ENCODE measurements around the gene LRRC27.
A peak's percentile ranks its signal among the peaks of the same experiment; 100 is the strongest.

LRRC27 gene

DNA sequence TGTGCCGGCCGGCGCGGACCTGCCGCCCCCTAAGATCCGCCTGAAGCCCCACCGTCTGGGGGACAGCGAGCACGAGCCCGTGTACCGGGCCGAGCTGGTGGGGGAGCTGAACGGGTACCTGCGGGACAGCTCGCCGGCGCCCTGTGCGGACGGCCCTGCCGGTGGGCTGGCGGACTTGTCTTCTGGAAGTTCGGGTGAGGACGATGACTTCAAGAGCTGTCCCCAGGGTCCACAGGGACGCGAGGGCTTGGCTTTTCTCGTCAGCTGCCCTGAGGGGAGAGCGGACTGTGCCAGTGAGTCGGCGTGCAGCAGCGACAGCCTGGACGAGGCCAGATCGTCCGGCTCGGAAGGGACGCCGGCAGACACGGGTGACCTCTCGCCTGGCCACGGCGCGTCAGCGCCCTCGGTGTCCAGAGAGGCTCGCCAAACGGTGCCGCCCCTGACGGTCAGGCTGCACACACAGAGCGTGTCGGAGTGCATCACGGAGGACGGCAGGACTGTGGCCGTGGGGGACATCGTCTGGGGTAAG lies 73.5 kb downstream of the LRRC27 start:
- DNase-seq: no peak

DNA sequence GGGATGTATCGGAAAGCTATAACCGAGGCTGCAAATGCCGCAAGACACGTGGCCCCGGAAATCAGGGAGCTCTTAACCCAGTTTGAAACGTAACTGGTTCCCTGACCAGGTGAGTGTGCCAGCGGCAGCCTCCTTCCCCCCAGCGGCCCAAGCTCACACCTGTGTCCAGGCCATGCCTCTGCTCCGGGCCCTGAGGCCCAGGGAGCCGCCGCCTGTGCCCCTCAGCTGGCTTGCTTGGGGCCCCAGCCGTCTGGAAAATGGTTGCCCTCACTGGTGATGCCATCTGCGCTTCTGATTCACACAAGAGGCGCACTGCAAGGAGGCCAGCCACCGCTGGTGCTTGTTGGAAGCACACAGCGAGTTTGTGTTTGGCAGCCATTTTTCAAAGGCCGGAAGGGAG lies 74.2 kb downstream of the LRRC27 start:
- DNase-seq: no peak

- no peak for DNase-seq
These were observed 74.8 kb downstream of the LRRC27 start for GRCh38 chr10:132406750-132407149.

DNA sequence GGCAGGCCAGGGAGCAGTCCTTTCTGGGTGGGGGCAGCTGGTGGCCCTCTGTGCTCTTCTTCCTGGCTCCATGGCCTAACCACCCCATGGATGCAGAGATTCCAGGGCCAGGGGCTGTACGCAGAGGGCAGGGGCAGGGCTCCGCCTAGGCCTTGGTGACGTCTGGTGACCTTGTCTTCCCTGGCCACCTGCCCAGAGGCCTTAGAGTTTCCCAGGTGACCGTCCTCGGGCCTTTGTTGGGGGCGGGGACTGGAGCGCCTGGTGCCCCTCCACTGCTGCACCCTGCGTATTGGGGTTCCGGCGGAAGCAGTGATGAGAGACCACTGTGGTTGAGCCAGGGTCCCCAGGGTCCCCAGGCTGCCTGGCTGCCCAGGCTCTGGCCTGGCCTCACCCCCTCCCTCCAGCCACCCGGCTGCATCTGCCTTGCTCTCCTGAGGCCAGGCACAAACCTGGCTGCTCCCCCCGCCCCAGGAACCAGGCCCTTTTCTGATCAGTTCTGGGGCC lies 75.3 kb downstream of the LRRC27 start:
- DNase-seq: no peak

GRCh38 chr10:132407846-132408278 lies 75.9 kb downstream of the LRRC27 start:
- DNase-seq: no peak

DNA sequence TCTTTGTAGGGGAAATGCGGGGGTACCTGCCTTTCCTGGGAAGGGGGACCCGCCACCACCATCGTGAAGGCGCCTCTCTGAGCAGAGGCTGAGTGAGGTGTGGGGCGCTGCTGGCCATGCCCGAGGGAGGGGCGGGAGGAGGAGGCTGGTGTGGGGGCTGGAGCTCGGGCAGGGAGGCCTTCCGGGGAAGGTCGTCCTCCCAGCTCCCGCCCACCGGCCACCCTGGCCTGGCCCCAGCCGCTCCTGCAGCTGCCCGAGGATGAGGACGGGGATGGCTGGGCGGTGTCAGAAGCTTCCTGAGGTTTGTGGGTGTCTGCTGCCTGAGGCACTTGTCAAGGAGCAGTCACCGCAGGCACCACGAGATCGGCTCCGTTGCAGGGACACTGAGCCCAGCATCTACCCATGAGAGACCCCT lies 76.4 kb downstream of the LRRC27 start:
- DNase-seq: no peak

DNA sequence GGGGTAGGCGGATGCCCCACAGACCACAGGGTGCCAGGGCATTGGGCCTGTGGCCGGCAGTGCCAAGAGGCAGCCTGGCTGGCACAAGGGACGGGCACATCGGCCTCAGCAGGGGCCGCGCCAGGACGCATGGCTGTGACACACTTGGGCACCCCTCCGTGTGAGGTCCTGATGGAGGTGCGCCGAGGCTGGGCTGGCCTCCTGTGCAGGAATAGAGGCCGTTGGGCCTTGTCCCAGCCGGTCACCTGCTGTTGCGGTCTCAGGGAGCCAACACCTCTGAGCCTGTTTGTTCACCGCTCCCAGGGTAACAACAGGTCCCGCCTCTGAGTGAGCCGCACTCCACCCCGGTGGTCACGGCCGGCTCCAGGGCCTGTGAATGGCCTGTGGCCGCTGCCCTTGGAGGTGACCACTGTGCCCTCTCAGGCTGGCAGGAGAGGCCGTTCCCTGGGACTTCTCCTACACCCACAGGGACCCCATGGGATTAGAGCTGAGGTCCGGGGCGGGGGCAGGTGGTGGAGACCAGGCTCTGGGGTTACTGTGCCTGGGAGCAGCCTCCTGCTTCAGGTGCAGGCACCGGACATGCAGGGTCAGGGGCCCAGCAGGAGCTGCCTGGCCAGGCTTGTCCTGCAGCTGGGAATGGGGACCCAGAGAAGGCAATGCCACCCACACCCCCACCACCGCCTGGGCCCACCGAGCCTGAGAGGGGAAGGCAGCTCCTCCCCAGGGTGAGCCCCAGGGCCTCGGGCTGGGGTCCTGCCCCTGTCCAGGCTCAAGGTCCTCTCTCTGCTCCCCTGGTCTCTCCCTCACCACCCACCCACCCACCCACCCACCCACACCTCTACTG lies 77.1 kb downstream of the LRRC27 start:
- no peak for DNase-seq

DNA sequence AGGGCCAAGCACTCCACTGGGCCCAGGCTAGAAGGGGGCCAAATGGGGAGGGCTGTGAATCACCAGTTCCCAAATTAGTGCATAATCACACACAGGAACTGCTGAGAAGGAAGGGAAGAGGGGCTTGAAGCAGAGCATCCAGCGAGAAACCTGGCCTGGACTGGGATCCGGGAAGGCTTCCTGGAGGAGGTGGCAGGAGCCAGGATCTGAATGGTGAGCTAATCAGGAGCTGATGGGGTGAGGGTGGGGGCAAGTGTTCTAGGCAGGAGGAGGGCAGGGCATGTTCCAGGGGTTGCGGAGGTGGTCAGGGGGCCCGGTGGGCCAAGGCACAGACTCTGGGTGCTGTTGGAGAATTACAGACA lies 77.7 kb downstream of the LRRC27 start:
- no peak for DNase-seq

GRCh38 chr10:132410056-132410778 lies 78.2 kb downstream of the LRRC27 start:
- no peak for DNase-seq

GRCh38 chr10:132410779-132411532 lies 79.0 kb downstream of the LRRC27 start:
- DNase-seq: no peak

DNA sequence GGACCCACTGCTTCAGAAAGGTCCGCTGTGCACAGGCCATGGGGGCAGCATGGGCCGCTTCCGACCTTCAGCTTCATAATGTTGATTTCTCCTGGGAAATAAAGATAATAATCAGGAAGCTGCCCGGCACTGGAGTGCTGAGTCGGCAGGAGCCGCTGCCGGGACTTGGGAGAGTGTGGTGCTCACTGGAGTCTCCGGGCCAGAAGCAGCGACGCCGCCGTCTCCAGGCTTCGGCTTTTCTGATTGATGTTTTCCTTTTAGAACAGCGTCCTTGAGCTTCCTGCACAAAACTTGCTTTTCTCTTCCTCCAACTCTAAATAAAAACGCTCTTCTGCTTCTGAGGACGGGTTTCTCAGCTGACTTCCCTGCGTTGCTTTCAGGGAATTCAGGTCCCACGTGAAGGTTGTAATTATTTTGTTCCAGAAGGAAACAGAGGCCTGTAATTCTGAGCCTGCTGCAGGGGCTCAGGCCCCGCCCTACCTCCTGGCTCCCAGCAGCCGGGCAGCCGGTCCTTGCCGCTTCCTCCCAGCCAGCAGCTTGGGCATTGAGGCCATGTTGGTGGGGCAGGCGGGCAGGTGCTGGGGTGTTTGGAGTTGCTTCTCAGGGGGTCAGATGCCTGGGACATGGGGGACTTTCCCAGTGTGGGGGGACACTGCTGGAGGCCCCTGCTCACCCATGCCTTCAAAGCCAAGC lies 79.7 kb downstream of the LRRC27 start:
- DNase-seq: peak; percentile 65

DNA sequence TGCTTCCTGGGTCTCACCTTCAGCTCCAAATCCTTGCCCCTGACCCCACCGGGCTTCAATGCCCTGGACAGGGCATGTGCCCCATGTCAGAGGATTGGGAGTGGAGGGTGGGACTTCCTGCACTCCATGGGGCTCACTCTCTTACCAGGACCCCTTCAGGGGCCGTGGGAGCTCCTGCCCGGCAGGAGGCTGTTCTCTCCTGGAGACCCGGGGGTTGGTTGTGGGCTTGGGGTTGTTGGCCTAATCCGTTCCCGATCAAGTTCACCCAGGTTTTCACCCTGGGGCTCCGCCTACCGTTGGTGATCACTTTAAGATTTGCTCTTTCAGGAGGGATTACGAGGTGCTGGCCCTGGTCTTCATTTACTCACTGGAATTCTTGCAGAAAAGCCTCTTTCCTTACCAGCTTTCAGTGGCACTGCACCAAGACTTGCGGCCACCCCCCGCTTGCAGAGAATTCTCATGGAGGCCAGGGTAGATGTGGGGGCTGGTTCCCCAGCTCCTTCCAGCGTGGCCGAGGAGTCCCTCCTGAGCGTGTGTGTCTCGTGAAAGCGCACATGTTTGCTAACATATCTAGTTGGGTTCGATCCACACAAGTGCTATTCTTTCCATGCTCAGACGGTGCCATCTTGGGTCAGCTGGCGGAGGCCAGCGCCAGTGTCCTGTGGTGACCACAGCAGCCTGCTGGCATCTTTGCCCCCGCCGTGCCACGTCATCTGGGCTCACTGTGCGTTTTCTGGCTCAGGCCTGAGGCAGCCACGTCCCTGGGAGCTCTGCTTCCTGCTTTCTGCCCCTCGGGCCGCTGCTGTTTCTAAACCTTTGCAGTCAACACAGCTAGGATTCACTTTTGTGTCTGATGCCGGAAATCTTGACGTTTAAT lies 80.6 kb downstream of the LRRC27 start:
- no peak for DNase-seq

DNA sequence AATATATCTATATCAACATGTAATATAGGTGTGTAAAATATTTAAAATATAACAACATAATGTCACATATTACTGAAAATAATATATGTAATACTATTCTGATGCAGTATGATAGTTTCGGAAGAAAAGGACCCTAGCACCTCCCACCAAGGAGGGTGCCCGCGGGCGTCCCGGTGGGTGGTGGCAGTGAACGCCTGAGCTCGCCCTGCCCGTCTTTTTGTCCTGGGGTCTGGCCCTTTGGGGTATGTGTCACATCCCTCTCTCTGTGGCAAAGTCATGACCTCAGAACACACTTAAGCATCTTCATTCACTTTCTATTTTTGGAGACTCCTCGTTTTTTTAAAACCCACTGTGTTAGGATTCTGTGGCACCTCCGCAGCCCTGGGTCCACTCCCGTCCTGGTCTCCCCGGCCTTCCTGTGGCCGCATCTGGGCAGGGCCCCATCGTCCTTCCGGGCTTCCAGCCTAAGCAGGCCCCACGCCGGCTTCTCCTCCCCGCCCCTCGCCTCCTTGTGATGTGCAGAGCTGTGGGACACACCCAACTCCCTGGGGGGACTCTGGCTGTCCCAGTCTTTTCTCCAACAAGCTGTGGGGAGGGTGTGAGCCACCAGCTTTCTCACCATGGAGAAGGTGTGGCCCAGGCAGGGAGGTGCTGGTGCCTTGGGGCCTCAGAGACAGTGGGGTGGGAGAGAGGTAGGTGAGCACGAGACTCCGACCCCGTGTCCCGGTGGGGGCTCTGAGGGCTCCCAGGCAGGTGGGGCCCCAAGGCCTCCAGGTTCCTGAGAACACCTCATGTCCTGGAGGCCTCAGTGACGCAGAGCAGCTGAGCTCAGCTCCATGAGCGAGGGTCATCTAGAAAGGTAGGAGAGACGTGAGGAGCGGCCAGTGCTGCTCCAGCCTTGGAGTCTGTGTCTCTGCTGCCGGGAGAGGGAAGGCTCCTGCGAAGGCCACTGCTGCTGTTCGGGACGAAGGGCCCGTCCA lies 81.5 kb downstream of the LRRC27 start:
- DNase-seq: no peak

DNA sequence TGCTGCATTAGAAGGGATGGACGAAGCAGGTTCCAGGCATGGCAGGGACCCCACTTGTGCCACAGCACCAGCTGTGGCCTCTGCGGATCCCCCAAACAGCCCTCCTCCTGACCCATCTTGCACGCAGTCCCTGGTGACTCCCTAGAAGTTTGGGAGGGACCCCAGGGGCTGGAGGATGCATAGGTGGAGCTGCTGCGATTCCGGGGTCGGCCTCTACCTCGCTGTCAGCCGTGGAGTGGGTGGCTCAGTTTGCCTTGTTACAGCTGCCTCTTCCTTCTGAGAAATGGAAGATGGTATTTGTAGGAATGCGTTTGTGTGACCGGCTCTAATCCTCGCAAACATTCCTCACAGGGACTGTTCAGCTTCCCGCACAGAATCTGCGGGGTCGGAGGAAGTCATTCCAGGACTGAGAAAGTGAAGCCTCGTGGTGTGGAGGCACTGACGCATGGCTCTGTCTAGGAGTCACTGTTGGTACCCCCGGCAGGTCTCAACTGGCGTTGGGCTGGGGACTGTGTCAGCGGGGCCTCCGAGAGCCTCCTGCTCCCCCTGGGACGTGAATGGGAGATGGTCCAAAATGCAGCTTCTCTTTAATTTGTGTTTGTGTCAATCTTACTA lies 82.5 kb downstream of the LRRC27 start:
- no peak for DNase-seq

- no peak for DNase-seq
These were observed 83.3 kb downstream of the LRRC27 start for GRCh38 chr10:132415255-132415654.

DNA sequence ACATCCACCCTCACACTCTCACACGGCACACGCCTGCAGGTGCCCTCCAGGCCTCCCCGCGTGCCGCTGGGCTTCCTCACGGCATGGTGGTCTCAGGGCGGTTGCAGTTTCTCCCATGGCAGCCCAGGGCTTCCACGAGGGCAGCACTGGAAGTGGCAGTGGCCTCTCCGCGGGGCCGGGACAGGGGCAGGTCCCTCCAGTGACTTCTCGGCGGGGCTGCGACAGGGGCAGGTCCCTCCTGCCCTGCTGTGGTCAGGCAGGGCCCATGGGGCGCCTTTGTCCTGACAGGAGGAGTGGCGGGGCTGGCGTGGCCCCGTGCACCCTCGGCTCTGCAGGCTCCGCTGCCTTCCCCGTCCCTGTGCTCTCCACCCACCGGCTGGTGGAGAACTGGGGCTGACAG lies 84.0 kb downstream of the LRRC27 start:
- no peak for DNase-seq

- DNase-seq: no peak
These were observed 84.7 kb downstream of the LRRC27 start for GRCh38 chr10:132416566-132417256.

DNA sequence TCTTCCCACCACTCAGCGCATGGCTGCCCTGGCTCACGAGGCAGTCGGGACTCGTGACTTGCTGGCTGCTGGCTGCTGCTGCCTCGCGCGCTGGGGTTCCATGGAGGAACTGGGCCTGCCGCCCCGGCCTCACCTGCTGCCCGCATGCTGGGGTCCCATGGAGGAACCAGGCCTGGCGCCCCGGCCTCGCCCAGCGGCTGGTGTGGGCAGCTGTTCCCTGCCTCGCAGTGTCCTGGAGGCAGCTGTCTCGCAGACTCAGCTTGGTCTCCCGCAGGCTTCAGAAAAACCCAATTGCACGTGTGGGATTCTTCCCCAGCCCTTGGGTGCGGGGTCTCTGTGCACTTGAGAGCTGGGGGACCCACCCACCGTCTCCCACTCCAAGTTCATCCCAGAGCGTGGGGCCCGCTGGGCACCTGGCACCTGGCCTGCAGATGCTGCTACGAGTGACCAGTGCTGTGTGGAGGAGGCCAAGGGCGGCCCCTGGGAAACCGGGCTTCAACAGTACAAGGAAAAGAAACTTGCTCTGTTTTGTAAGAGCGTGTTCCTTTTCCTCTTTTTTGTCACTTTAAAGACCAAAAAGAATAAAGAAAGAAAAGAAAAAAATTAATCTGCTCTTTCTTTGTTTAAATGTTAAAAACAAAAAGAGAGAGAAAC lies 85.4 kb downstream of the LRRC27 start:
- no peak for DNase-seq

Data from left hindlimb (tissue), 1 donor.